H1 (cell line): ENCODE measurements around the gene SLC25A39. TPM values are rescaled to one million over a fixed set of nuclear protein-coding genes. Genes with fewer than 3 reads are reported as not detected.

Experiments used
- CTCF ChIA-PET: fragments of 300-600 bp; sonication (Branson Sonifier 250); formaldehyde crosslinking; loops from one replicate; lab custom pipeline; 2021; ENCODE audit not compliant: partially characterized antibody; lab: Charles Lee
- POLR2A ChIA-PET: fragments of 300-600 bp; sonication (Branson Sonifier 250); formaldehyde crosslinking; loops from one replicate; lab custom pipeline; 2021; ENCODE audit warnings: inconsistent platforms; ENCODE audit not compliant: partially characterized antibody; lab: Charles Lee
- DNase-seq, 2 experiments: peaks; one replicate each; pipeline versions ENCODE4 v3.0.0 to v3.0.0-alpha.2; 2010 to 2022; ENCODE audit warnings: low spot score in 2 of 2, low read depth in 1 of 2, mixed read lengths in 1 of 2
- FAIRE-seq: peaks from 2 replicates; lab custom pipeline; 2011; peaks lifted over from hg19 to GRCh38; lab: Jason Lieb, UNC
- H2AFZ ChIP-seq: 2 replicates; pipeline ENCODE4 v1.8.1; 2012; ENCODE audit warnings: low read length, inconsistent platforms
- H2AK5ac ChIP-seq: 2 replicates; pipeline ENCODE4 v1.6.1; 2013; ENCODE audit warnings: low read depth, low read length
- H2BK120ac ChIP-seq: replicated peaks from 2 replicates; pipeline ENCODE3; 2013; ENCODE audit warnings: low read depth, low read length, inconsistent platforms
- H2BK12ac ChIP-seq: 2 replicates; pipeline ENCODE4 v1.6.1; 2013; ENCODE audit warnings: low read depth, low read length
- H2BK15ac ChIP-seq: 2 replicates; pipeline ENCODE4 v1.6.1; 2013; ENCODE audit warnings: low read length
- H2BK20ac ChIP-seq: 2 replicates; pipeline ENCODE4 v1.6.1; 2013; ENCODE audit warnings: low read length
- H2BK5ac ChIP-seq: 2 replicates; pipeline ENCODE4 v1.6.1; 2013; ENCODE audit warnings: low read depth, low read length
- H3K14ac ChIP-seq: 2 replicates; pipeline ENCODE4 v1.6.1; 2013; ENCODE audit warnings: inconsistent platforms; ENCODE audit not compliant: insufficient read length
- H3K18ac ChIP-seq: 2 replicates; pipeline ENCODE4 v1.6.1; 2013; ENCODE audit warnings: low read length; ENCODE audit errors: extremely low read depth
- H3K23ac ChIP-seq: 2 replicates; pipeline ENCODE4 v1.6.1; 2013; ENCODE audit warnings: inconsistent platforms; ENCODE audit not compliant: insufficient read length
- H3K23me2 ChIP-seq: 2 replicates; pipeline ENCODE4 v1.6.1; 2013; ENCODE audit warnings: low read depth, low read length
- H3K27ac ChIP-seq: 2 replicates; pipeline ENCODE4 v1.6.1; 2011; ENCODE audit warnings: low read depth, low read length, inconsistent platforms
- H3K27me3 ChIP-seq, 4 experiments: replicated peaks in 1 of 4; 1 replicate in 1 of 4; 2 replicates in 3 of 4; pipeline versions ENCODE4 v1.6.1 to v1.8.1; 2011 to 2013; ENCODE audit warnings: low read length in 3 of 4, mild to moderate bottlenecking in 3 of 4, inconsistent platforms in 2 of 4, mixed read lengths in 2 of 4, moderate library complexity in 1 of 4; ENCODE audit not compliant: control insufficient read depth in 3 of 4, insufficient read depth in 3 of 4; ENCODE audit errors: extremely low read depth in 1 of 4
- H3K36me3 ChIP-seq, 4 experiments: 2 replicates each; pipeline versions ENCODE4 v1.6.1 to v1.8.1; 2011 to 2013; ENCODE audit warnings: mild to moderate bottlenecking in 4 of 4, low read length in 3 of 4, moderate library complexity in 2 of 4, control low read depth in 1 of 4, inconsistent platforms in 1 of 4; ENCODE audit not compliant: insufficient read depth in 4 of 4, control insufficient read depth in 2 of 4
- H3K4ac ChIP-seq: replicated peaks from 2 replicates; pipeline ENCODE3; 2013; ENCODE audit warnings: low read length, low read depth, mixed read lengths, inconsistent platforms; ENCODE audit not compliant: insufficient read length
- H3K4me1 ChIP-seq, 4 experiments: replicated peaks in 1 of 4; 1 replicate in 1 of 4; 2 replicates in 3 of 4; pipeline versions ENCODE4 v1.6.1 to v1.8.1; 2011 to 2013; ENCODE audit warnings: low read length in 3 of 4, inconsistent platforms in 2 of 4, mixed read lengths in 1 of 4; ENCODE audit not compliant: insufficient read depth in 4 of 4, control insufficient read depth in 3 of 4
- H3K4me2 ChIP-seq, 2 experiments: 2 replicates each; pipeline versions ENCODE4 v1.6.1 to v1.8.1; 2011 to 2013; ENCODE audit warnings: low read depth in 2 of 2, low read length in 2 of 2, control low read depth in 1 of 2, inconsistent platforms in 1 of 2, mild to moderate bottlenecking in 1 of 2; ENCODE audit not compliant: insufficient read depth in 1 of 2
- H3K4me3 ChIP-seq, 4 experiments: fragments of 200-600, 300-600 bp in 1 of 4; sonication (generic), shearing (Covaris generic), sonication (Bioruptor Twin) in 1 of 4; 2 replicates each; pipeline versions ENCODE4 v1.5.1 to v1.8.1; 2011 to 2016; ENCODE audit warnings: low read length in 4 of 4, low read depth in 3 of 4, control low read depth in 2 of 4, inconsistent platforms in 2 of 4, mild to moderate bottlenecking in 2 of 4, mixed read lengths in 1 of 4, moderate library complexity in 1 of 4; ENCODE audit not compliant: insufficient read depth in 2 of 4; ENCODE audit errors: extremely low read depth in 1 of 4
- H3K56ac ChIP-seq: replicated peaks from 2 replicates; pipeline ENCODE3; 2013; ENCODE audit warnings: low read depth, mild to moderate bottlenecking, mixed read lengths, low read length, inconsistent platforms; ENCODE audit not compliant: insufficient read length
- H3K79me1 ChIP-seq: 2 replicates; pipeline ENCODE4 v1.6.1; 2013; ENCODE audit warnings: low read depth, low read length, control low read depth
- H3K79me2 ChIP-seq, 2 experiments: 2 replicates each; pipeline versions ENCODE4 v1.6.1 to v1.8.1; 2012 to 2013; ENCODE audit warnings: low read length in 2 of 2, mild to moderate bottlenecking in 2 of 2, inconsistent platforms in 1 of 2; ENCODE audit not compliant: insufficient read depth in 2 of 2, control insufficient read depth in 1 of 2
- H3K9ac ChIP-seq, 4 experiments: replicated peaks in 1 of 4; 1 replicate in 1 of 4; 2 replicates in 3 of 4; pipeline versions ENCODE4 v1.6.1 to v1.8.1; 2011 to 2013; ENCODE audit warnings: low read depth in 3 of 4, low read length in 3 of 4, control low read depth in 2 of 4, mild to moderate bottlenecking in 2 of 4, moderate library complexity in 2 of 4, inconsistent platforms in 1 of 4; ENCODE audit errors: extremely low read depth in 1 of 4
- H3K9me3 ChIP-seq, 2 experiments: 2 replicates each; pipeline versions ENCODE4 v1.6.1 to v1.8.1; 2012 to 2013; ENCODE audit warnings: mild to moderate bottlenecking in 2 of 2, moderate library complexity in 2 of 2, control low read depth in 1 of 2, inconsistent platforms in 1 of 2, low read depth in 1 of 2, low read length in 1 of 2, mixed read lengths in 1 of 2; ENCODE audit not compliant: insufficient read depth in 2 of 2
- H4K20me1 ChIP-seq, 2 experiments: replicated peaks in 1 of 2; 2 replicates each; pipeline versions ENCODE3 to v1.8.1; 2011 to 2013; ENCODE audit warnings: inconsistent platforms in 2 of 2, low read length in 2 of 2, mild to moderate bottlenecking in 1 of 2; ENCODE audit not compliant: insufficient read depth in 2 of 2, control insufficient read depth in 1 of 2
- H4K5ac ChIP-seq: 2 replicates; pipeline ENCODE4 v1.6.1; 2013; ENCODE audit warnings: low read length, low read depth, mixed read lengths, inconsistent platforms; ENCODE audit not compliant: insufficient read length
- H4K8ac ChIP-seq: 2 replicates; pipeline ENCODE4 v1.8.0; 2013; ENCODE audit warnings: mild to moderate bottlenecking, moderate library complexity, low read length, inconsistent platforms; ENCODE audit not compliant: insufficient read depth; ENCODE audit errors: extremely low read depth
- H4K91ac ChIP-seq: replicated peaks from 2 replicates; pipeline ENCODE3; 2013; ENCODE audit warnings: low read length, mixed read lengths, inconsistent platforms; ENCODE audit not compliant: insufficient read length
- CTBP2 ChIP-seq: IDR thresholded peaks from 2 replicates; pipeline ENCODE4 v1.7.0; 2011; ENCODE audit warnings: borderline replicate concordance, mild to moderate bottlenecking, moderate library complexity, mixed read lengths, low read length; ENCODE audit not compliant: insufficient read depth, insufficient read length
- FOSL1 ChIP-seq: IDR thresholded peaks from 2 replicates; pipeline ENCODE4 v1.6.1; 2011; ENCODE audit warnings: mild to moderate bottlenecking, low read depth, low read length, moderate library complexity; ENCODE audit not compliant: insufficient read depth
- polyA plus RNA-seq, 7 experiments: library from polyadenylated mRNA; depleted of rRNA in 3 of 7; stranded (reverse) in 5 of 7; unstranded in 2 of 7; fragments of >200 nt in 5 of 7; fragments of 200-250 nt in 2 of 7; gene quantifications; 1 replicate in 5 of 7; 2 replicates in 1 of 7; 4 replicates in 1 of 7; pipeline versions ENCODE4 v1.2.1 to v1.2.3, GENCODE V29; 2011 to 2013; ENCODE audit warnings: missing spikeins in 2 of 7, mixed read lengths in 2 of 7
- total RNA-seq: library from RNA; stranded (reverse); fragmentation: NEBNext Ultra II Directional; extraction: Animal tissue kit (Norgen Biotek cat#: 25700); gene quantifications from 2 replicates; pipeline ENCODE4 v1.2.1, GENCODE V29; 2021

SLC25A39 gene
- total and polyA plus RNA-seq, 2 of the 8 experiments (the other 6 are each of a cell fraction or from before 2014, with no cell fraction given) = 200 to 291 TPM

- Histone ChIP-seq H3K79me2 (no peaks in the 10 kb centered on the region), H3K27me3 (no peaks in the 10 kb centered on the region; a peak in 1 of 7 replicates), H4K91ac (no peak overlapping the region), H3K23me2 (peaks cover 6% of the 10 kb centered on the region), H3K56ac (no peak overlapping the region), H2AFZ (no peak overlapping the region), H3K4me2 (no peak overlapping the region), H2AK5ac (no peak overlapping the region), H3K4me1 (peaks cover 0 to 16% (median 8%) of the 10 kb centered on the region in 4 experiments; a peak in 6 of 7 replicates), H2BK20ac (no peak overlapping the region), H3K14ac (no peak overlapping the region), H3K9ac (no peak overlapping the region), H3K79me1 (no peaks in the 10 kb centered on the region), H3K36me3 (no peaks in the 10 kb centered on the region), H3K18ac (no peak overlapping the region), H2BK120ac (no peak overlapping the region), H4K5ac (no peak overlapping the region), H2BK12ac (no peak overlapping the region), H4K20me1 (peaks cover 0 to 3% of the 10 kb centered on the region in 2 experiments), H3K9me3 (no peaks in the 10 kb centered on the region), H2BK5ac (no peak overlapping the region), H3K23ac (no peak overlapping the region), H3K27ac (no peak overlapping the region), H3K4ac (no peak overlapping the region), H4K8ac (no peak overlapping the region), H2BK15ac (no peak overlapping the region), H3K4me3 (no peak overlapping the region)
- ChIA-PET CTCF (interaction anchor here (0.6 to 2.2 kb wide), 6 partner anchors 12 to 913 kb away, joined by 3 to 7 read pairs (median 4); no protein-coding TSS in a partner anchor), POLR2A (interaction anchor here (0.8 to 1.6 kb wide), 3 partner anchors 24 to 93 kb away, joined by 3 read pairs; partner anchors contain the start of gene UBTF)
- FAIRE-seq = no peak
- TF ChIP-seq CTBP2 (no peak), FOSL1 (no peak)
- DNase-seq = no peak
Observed at GRCh38 chr17:44304651-44305050, 20.0 kb downstream of the SLC25A39 start.
